Right kidney (tissue), 1 donor: ENCODE data around the gene BRME1.
"Not testable (repeated sequence)": the region's sequence is repeated elsewhere in the genome, so short reads cannot be mapped to it uniquely, and the experiment has no call there.

ENCODE experiments used
- DNase-seq: peaks from one replicate; pipeline ENCODE4 v3.0.0-alpha.2; 2016

Gene BRME1

DNA sequence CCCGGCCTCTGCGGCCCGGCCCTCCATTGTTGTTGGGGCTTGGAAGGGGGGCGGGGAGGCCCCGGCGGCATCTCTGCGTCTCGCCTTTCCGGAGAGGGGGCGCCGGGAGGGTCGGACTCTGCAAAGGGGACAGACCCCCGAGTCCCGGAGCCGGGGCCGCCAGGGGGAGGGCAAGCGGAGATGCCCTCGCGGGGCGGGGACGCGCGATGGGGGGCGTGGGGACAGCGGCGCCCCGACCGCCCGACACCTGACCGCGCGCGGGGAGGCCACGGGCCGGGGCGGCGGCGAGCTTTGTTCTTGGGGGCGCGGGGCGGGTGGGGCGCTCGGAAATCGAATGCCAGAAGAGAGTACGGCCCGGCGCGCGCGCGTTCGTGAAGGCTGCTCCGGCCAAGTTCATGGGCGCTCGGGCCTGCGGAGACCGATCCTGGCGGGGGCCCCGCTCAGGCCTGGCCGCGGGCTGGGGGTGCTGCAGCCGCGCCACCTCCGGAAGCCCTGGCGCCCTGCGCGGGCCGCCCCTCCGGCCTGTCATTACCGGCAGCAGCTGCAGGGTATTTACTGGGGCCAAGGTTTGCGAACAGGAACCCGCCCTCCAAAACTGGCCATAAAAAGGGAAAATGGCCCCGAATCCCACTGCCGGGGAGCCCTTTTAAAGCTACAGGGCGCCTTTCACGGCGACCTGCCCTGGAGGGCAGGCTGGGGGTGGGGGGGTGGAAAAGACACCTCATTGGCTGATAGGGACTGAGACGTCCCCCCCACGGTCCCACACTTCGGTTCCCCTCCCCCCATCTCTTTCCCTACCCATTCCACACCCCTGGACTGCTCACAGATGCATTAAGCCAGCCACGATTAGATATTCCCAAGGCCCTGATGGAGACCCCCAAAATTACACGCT, 40.1 kb downstream of the BRME1 start:
- no peak for DNase-seq

DNA sequence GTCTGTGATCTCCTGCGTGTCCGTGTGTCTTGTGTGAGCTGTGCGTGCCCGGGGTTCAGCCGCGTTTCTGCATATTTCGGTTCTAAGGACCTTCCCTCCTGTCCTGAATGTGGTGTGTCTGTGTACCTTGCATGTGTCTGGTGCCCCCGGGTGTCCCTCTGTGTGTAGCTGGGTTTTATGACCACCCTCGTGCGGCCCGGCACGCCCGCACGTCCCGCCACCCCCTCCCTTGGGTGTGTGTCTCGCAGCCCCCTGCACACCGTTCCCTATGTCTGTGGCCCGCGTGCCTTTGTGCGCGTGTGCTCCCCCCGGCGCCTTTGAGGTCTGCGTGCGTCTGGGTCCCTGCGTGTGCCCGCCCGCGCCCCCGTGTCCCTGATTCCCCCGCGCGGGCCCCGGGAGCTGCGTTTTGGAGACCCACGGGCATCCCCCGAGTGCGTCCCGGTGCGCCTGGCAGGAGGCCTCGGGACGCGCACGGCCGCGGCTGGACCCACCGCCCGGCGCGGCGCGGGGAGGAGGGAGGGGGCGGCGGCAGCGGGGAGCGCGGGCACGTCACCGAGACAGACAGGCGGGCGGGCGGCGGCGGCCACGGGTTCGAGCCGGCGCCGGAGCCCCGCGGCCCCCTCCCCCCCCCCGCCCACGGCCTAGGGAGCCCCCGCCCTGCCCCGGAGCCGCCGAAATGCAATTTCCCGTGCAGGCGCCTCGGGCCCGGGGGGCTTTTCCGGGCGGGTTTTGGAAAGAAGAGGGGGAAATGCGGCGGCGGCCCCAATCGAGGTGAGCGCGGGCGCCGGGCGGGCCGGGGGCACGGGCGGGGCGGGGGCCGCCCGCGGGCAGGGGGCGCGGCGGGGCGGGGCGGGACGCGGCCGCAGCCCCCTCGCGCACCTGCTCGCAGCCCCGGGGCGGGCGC, 41.0 kb downstream of the BRME1 start:
- DNase-seq, result no peak

DNA sequence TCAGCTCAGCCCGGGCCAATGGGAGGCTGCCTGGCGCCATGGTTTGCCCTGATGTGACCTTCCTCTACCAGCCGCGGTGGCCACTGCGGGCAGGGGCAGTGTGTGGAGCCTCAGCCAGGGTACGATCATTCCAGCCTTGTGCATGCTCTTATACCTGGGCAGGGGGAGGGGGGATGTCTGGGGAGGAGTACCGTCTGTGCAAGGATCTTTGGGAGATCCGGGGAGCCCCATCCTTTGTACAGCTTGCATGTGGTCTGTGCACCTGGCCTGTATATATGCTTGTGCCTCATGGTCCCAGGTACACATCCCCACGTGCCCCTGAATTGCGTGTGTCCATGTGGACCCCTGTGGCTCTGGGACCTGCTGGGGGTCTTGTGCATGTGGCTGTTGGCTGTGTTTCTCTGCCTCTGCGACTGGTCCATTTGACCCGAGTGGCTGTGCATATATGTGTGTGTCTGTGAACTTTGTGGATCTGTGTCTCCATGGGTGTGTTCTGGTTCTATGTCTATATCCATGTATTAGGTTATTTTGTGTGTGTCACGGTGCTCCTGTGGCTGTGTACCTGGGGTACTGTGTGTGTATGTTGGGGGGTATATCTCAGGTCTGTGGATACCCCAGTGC, 41.8 kb downstream of the BRME1 start:
- no peak for DNase-seq

DNA sequence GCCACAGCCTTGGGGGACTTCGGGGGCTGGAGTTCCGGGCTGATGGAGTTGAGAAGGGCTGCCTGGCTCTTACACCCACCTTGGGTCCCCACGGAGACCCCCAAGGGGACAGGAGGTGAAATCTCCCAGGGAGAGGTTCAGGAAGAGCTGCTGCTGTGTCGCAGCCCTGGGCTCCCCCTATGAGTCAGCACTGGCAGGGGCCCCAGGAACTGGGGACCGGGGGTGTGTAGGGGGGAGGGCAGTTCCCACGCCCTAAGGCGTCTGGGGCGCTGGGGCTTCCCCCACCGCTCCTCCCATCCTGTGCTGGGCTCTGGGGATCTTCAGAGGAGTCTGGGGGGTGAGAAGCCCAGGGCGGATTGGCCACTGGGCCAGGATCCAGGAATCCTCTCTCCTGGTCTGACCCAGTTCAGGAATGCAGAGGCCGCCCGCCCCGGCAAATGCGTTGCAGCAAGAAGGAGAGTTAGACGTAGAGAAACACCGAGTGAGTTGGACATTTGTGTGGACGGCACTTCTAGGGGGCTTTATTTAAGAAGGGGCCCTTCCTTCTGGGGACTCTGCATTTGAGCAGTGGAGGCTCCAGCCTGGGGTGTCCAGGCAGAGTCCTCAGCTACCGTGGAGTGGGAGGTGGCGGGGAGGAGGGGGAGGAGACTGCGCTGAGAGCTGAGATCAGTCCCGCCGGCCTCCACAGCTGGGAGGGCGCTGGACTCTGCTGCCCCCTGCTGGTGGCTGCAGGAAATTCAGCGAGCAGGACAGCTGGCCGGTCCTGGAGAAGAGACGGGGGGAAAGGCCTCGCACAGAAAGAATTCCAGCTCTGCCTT, 44.0 kb downstream of the BRME1 start:
- peak; percentile 95 for DNase-seq

DNA sequence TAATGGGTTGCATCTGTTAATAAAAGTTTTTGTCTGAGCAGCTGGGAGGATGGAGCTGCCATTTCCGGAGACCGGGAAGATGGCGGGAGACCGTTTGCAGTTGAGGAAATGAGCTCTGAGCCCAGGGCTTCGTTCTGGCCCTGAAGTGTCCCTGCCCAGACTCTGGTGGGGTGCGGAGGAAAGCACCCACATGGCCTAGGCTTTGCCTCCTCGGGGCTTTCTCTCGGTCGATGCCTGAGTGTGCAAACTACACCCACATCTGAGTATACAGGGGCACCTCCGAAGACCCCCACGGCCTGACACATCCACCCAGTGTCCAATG, 44.6 kb downstream of the BRME1 start:
- DNase-seq, result no peak

DNA sequence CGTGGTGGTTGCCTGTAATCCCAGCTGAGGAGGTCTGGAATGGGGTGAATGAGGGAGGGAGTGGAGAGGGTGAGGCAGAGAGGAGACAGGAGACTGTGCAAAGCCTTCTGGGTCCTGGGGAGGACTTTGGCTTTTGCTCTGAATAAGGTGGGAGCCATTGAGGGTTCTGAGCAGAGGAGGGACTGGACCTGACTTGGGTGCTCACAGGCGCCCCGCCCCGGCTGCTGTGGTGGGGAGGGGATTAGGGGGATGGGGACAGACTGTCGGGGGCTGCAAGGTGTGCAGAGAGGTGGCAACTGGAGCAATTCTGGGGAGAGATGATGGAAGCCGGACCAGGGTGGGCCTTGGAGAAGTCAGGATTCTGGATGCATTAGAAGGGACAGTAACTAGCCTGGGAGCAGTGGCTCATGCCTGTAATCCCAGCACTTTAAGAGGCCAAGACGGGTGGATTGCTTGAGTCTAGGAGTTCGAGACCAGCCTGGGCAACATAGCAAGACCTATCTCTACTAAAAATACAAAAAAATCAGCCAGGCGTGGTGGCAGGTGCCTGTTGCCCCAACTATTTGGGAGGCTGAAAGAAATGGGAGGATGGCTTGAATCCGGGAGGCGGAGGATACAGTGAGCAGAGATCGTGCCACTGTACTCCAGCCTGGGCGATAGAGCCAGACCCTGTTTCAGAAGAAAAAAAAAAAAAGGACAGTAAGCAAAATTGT, 45.1 kb downstream of the BRME1 start:
- no peak for DNase-seq

DNA sequence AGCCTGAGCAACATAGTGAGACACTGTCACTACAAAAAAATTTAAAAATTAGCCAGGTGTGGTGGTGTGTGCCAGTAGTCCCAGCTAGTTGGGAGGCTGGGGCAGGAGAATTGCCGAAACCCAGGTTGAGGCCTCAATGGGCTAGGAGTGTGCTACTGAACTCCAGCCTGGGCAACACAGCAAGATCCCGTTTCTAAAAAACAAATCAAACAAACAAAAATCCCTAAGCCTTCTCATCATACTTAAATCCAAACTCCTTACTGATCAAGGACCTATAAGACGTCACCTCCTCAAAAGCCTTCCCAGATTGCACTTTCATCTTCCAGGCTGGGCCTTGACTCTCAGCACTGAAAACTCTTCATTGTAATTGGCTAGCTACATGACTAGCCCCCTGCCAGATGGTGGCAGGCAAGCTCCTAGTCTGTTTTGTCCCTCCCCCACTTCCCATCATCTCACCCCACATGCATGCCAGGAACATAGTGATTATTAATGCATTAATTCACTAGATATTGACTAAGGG, 46.5 kb downstream of the BRME1 start:
- DNase-seq, result no peak

DNA sequence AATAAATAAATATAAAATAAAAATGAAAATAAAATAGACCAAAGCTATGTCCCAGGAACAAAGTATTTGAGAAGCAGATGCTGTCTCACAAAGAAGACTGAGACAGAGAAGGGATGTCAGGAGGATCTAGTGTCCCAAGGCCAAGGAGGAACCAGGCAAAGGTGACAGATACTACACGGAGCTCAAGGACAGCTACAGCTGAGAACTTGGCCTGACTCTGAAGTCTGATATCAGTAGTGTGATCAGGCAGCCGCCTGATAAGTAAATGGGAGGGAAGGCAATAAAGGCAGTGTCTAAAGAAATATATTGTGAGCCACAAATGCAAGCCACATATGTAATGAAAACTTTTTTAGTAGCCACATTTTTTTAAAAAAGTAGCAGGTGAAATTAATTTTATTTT, 49.4 kb downstream of the BRME1 start:
- DNase-seq, result no peak

DNA sequence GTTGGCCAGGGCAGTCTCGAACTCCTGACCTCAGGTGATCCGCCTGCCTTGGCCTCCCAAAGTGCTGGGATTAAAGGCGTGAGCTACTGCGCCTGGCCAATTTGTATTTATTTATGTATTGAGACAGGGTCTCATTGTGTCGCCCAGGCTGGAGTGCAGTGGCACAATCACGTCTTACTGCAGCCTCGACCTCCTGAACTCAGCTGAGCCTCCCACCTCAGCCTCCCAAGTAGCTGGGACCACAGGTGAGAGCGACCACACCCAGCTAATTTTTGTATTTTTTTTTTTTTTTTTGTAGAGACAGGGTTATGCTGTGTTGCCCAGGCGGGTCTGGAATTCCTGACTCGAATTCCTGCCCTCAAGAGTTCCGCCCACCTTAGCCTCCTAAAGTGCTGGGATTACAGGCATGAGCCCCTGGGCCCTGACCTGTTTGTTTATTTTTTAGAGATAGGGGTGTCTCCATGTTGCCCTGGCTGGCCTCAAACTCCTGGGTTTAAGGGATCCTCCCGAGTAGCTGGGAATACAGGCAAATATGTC, 53.7 kb downstream of the BRME1 start:
- not testable (repeated sequence) for DNase-seq

DNA sequence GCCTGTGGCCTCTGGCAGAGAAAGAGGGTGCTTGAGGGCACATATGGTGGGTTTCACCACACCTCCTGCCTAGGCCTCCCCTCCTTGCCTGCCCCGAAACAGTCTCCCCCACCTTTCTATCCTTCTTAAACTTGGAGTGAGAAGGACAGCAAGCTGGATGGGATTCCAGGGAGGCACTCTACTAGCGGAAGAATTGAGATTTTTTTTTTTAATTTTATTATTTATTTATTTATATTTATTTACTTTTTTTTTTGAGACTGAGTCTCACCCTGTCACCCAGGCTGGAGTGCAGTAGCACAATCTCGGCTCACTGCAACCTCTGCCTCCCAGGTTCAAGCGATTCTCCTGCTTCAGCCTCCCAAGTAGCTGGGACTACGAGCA, 54.2 kb downstream of the BRME1 start:
- not testable (repeated sequence) for DNase-seq

DNA sequence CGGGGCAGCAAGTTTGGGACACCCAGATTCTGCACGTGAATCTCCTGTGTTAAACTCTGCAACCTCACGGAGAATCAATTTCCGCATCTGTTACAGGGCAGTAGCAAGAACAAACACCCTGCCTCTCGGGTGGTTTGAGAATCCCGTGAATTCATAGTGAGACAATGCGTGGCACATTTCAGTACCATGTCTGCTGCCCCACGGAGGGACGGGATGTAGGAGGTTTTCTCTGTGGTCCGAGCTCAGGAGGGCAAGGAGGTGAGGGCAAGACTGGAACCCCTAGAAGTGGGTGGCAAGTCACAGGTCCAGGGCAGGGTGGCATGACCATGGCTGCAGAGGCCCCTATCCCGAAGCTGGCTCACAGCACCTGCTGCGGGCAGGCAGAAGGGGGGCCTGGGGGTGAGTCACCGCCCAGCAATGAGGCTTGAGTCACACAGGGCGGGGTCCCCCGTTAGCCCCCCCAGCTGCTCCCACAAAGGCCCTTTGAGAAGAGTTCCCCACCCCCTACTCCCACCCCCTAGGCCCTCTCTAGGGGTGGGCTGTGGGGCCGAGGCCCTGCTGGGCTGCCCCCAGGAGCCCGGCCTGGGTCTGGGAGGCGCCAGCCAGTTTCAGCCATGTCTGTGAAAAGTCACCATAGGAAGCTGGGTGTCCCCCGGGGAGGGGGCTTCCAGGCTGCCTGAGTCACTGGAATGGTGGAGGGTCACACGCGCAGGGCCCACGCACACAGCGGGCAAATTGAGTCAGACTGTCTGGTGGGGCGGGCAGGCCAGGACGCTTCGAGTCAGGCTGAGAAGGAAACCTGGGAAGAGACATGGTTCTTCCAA, 54.8 kb downstream of the BRME1 start:
- no peak for DNase-seq

DNA sequence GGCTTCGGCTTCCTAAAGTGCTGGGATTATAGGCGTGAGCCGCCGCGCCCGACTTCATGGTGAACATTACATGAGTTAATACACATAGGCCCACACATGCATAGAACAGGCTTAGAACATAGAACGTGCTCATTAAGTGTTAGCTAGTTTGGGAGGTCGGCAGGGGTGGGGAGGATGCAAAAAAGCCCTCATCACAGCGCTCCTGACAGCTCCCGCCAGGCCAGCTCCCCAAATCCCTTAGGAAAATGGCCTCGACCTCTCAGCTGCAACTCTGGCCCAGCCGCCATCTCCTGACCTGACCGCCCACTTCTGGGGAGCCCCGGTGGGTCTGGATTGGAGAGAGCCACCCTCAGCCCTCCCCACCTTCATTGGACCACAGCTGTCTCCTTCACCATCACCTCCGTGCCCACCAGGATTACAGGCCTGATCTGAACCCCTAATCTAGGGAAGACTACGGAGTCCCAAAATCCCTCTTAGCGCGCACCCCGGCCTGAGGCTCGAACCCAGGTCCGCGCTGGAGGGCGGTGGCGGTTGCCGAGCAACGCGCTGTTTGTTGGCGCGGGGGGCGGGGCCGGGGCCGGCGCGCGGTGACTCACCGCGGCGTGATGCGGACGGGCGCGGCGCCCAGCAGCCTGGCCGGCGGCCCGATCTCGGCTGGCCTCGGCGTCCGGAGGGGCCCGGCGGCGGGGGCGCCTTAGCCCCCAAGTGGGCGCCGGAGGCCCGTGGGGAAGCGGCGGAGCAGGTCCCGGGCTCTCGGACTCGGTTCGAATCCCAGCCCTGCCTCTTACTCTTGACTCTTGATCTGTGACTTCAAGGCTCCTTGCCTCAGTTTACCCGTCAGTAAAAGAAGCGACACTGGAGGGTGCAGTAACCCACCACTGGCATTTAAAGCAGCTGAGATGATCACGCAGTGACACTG, 55.7 kb downstream of the BRME1 start:
- DNase-seq, result no peak

DNA sequence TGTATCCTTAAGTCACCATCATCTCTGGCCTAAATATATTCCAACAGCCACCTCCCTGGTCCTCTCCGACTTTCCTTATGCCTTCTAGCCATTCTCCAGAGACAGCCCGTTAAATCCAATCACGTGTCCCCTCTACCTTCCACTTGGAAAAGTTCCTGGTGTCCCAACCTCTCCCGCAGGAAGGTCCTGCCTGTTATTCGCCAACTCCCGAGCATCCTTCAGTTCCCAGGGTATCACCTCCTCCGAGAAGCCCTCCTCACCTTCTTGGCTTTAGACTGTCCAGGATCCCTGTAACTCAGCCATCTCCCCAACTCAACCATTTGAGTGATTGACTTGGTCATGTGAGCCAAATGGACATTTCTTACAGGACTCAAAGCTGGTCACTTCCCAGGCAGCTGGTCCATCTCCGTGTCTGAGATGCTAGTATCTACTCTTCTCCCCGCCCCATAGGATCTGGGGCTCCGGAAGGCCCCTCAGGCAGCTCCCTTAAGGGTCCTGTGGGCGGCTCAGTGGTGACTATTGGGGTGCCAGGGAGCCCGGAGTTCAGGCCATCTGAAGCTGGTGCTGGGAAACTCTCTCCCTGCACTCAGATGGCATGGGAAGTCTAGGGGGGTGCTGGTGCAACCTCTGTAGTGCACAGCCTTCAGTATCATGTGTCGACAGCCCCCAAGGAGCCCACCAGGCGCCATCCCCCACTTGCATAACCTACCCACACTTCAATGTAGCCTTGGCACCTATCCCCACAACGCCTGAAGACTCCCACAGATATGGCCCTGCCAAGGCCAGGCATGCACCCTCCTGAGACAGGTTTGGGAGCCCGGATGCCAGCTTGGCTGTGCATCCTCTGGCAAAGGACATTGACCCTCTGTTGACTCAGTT, 56.9 kb downstream of the BRME1 start:
- no peak for DNase-seq

DNA sequence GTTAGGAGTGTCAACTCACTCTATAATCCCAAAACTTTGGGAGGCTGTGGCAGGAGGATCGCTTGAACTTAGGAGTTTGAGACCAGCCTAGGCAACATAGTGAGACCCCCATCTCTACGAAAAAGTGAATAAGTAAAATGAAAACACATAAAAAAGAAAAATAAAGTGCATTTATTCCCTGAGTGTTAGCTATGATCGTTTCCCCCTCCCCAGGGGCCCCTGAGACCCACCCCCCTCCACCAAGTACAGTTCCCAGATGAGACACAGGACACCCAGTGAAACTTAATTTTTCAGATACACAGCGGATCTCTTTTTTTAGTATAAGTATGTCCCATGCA, 57.6 kb downstream of the BRME1 start:
- no peak for DNase-seq

DNA sequence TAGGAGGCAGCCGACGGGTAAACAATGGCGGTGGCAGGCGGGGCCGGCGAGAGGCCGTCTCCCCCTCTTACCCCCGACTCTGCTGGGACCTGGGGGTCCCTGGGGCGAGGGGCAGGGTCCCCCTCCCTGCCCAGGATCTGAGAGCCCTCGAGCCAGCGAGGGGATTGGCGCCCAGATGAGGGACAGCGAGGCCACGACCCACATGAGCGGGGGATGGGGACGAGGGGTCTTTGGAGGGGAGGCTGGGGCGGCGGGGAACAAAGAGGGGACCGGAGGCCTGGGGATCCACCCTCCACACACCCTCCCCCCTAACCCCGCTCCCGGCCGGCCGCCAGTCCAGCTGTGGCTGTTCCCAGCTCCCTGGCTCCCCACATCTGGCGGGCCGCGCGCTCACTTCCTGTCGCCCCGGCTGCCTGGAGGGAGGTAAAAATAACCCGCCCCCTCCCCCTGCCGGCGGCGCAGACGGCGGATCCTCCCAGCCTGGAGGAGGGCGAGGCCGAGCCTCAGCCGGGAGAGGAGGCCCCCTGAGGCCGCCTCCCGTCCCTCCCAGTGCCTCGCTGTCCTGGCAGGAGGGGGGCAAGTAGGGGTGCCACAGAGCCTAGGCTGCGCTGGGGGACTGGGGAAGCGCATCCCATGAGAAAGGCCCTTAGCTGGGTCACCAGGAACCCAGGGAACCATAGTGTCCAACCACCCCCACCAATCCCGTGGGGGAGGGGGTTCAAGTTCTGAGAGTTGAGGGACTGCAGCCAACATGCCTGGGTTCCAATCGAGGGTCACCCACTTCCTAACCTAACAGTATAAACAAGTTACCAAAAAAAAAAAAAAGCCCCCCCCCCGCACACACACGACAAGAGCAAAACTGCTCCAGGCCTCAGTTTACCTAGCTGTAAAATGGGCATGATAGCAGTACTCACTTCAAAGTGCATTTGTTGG, 58.2 kb downstream of the BRME1 start:
- DNase-seq, result peak; percentile 93

DNA sequence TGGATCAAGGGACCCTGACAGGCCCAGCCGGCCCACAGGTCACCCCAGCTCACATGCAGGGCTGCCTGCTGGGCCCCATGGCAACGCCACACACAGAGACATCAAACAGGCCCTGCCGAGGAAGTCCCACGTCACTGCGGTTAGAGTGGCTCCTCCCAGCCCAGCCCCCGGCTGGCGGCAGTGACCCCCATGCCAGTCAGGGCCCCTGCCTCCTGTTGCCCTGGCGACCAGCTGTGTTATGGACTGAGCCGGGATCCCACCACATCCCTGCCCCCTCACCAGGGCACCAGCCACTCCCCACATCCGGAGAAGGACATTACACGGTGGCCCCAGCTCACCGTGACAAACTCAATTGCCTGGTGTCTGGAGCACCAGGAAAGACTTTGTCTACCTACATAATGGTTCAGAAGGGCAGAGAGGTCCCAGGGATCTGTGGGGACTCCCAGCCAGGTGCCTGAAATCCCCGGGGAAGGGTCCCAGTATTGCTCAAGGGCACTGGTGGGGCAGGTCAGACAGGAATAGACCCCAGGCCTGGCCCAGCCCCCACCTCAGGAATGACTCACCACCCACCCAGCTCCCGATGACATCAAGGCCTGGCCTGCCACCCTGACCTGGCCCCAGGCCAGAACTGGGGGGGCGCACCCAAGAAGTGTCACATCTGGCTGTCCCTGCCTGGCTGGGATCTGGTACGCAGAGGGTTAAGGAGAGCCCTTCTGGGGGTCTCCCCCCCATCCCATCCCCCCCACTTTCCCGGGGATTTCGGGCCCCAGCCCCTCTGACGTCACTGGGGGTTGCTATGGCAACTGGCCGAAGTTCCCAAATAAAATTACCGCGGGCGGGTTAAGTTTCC, 59.1 kb downstream of the BRME1 start:
- DNase-seq, result peak; percentile 90
